Astrocyte of the spinal cord (primary cell): ENCODE data around the gene PIEZO1.

Source experiments
- DNase-seq: peaks from one replicate; pipeline ENCODE4 v3.0.0; 2011; ENCODE audit warnings: low read depth, low spot score
- H3K4me3 ChIP-seq: 2 replicates; pipeline ENCODE4 v1.5.1; 2011; ENCODE audit warnings: low read depth, mild to moderate bottlenecking, low read length, moderate library complexity
- in situ Hi-C: cut with HindIII; loops from 2 replicates; pipeline ENCODE4 v1.10.0; 2017; ENCODE audit warnings: low sequenced_read_pairs
- TF ChIP-seq, protein P1 (sequence below): IDR thresholded peaks from 2 replicates; pipeline ENCODE4 v1.5.1; 2012; ENCODE audit warnings: low read depth, mild to moderate bottlenecking, low read length, inconsistent platforms

Gene PIEZO1

GRCh38 chr16:88730632-88731607, 54.1 kb downstream of the PIEZO1 start:
- H3K4me3 ChIP-seq, result no peak overlapping the region
- in situ Hi-C loops, result no loop called here
- TF ChIP-seq, protein P1, sequence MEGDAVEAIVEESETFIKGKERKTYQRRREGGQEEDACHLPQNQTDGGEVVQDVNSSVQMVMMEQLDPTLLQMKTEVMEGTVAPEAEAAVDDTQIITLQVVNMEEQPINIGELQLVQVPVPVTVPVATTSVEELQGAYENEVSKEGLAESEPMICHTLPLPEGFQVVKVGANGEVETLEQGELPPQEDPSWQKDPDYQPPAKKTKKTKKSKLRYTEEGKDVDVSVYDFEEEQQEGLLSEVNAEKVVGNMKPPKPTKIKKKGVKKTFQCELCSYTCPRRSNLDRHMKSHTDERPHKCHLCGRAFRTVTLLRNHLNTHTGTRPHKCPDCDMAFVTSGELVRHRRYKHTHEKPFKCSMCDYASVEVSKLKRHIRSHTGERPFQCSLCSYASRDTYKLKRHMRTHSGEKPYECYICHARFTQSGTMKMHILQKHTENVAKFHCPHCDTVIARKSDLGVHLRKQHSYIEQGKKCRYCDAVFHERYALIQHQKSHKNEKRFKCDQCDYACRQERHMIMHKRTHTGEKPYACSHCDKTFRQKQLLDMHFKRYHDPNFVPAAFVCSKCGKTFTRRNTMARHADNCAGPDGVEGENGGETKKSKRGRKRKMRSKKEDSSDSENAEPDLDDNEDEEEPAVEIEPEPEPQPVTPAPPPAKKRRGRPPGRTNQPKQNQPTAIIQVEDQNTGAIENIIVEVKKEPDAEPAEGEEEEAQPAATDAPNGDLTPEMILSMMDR, result no peak
- DNase-seq, result peak; percentile 72

- TF ChIP-seq, protein P1, result no peak
- no peak overlapping the region for H3K4me3 ChIP-seq
- in situ Hi-C loops, result no loop called here
- DNase-seq, result peak; percentile 70
Measured at GRCh38 chr16:88727871-88728270, 57.1 kb downstream of the PIEZO1 start.

GRCh38 chr16:88726981-88727380, 58.0 kb downstream of the PIEZO1 start:
- TF ChIP-seq, protein P1, result no peak
- no peak overlapping the region for H3K4me3 ChIP-seq
- in situ Hi-C loops, result no loop called here
- DNase-seq, result no peak

GRCh38 chr16:88726408-88726749, 58.6 kb downstream of the PIEZO1 start:
- DNase-seq, result no peak
- no peak overlapping the region for H3K4me3 ChIP-seq
- TF ChIP-seq, protein P1, result no peak
- in situ Hi-C loops, result no loop called here

GRCh38 chr16:88725609-88726407, 59.2 kb downstream of the PIEZO1 start:
- no peak overlapping the region for H3K4me3 ChIP-seq
- DNase-seq, result no peak
- in situ Hi-C loops, result no loop called here
- TF ChIP-seq, protein P1, result no peak

- TF ChIP-seq, protein P1, result no peak
- no peak overlapping the region for H3K4me3 ChIP-seq
- in situ Hi-C loops, result no loop called here
- DNase-seq, result no peak
Measured at GRCh38 chr16:88724855-88725555, 60.0 kb downstream of the PIEZO1 start.
